HEK293T (cell line): ENCODE measurements around the gene TPI1.

Experiments used
- CTCF ChIA-PET: fragments of 350-600 bp; formaldehyde crosslinking; extraction: SDS; loops from one replicate; lab custom pipeline; 2021; ENCODE audit warnings: antibody characterized with exemption, inconsistent platforms; lab: Yijun Ruan, JAX
- POLR2A ChIA-PET: fragments of 350-600 bp; formaldehyde crosslinking; extraction: SDS; loops from one replicate; lab custom pipeline; 2020; ENCODE audit warnings: antibody characterized with exemption, inconsistent platforms; lab: Yijun Ruan, JAX
- DNase-seq: peaks from one replicate; pipeline ENCODE4 v3.0.0; 2012; ENCODE audit warnings: mixed read lengths; ENCODE audit errors: extremely low spot score
- ARNT ChIP-seq: fragments of 450-650 bp; IDR thresholded peaks from 2 replicates; pipeline ENCODE4 v1.6.1; 2017; ENCODE audit warnings: mild to moderate bottlenecking
- BHLHE40 ChIP-seq: fragments of 450-650 bp; IDR thresholded peaks from 2 replicates; pipeline ENCODE4 v1.6.1; 2016; ENCODE audit warnings: mild to moderate bottlenecking, moderate library complexity, borderline replicate concordance
- CTBP1 ChIP-seq: fragments of 450-650 bp; IDR thresholded peaks from 2 replicates; pipeline ENCODE4 v1.6.1; 2016; ENCODE audit warnings: borderline replicate concordance
- ELF4 ChIP-seq: fragments of 450-650 bp; IDR thresholded peaks from 2 replicates; pipeline ENCODE4 v1.6.1; 2017; ENCODE audit warnings: antibody characterized with exemption
- FOXA1 ChIP-seq: fragments of 450-650 bp; IDR thresholded peaks from 2 replicates; pipeline ENCODE4 v1.6.1; 2016; ENCODE audit warnings: mild to moderate bottlenecking
- FOXK2 ChIP-seq: fragments of 450-650 bp; IDR thresholded peaks from 2 replicates; pipeline ENCODE4 v1.6.1; 2016; ENCODE audit warnings: mild to moderate bottlenecking
- FOXM1 ChIP-seq: fragments of 450-650 bp; IDR thresholded peaks from 2 replicates; pipeline ENCODE4 v1.6.1; 2017; ENCODE audit warnings: mild to moderate bottlenecking, borderline replicate concordance
- HDGF ChIP-seq: fragments of 450-650 bp; IDR thresholded peaks from 2 replicates; pipeline ENCODE4 v1.6.1; 2017; ENCODE audit warnings: antibody characterized with exemption, borderline replicate concordance
- L3MBTL2 ChIP-seq: fragments of 450-650 bp; conservative IDR thresholded peaks from 2 replicates; pipeline ENCODE4 v1.6.1; 2016; ENCODE audit warnings: mild to moderate bottlenecking
- LEF1 ChIP-seq: fragments of 450-650 bp; IDR thresholded peaks from 2 replicates; pipeline ENCODE4 v1.6.1; 2017; ENCODE audit warnings: mild to moderate bottlenecking, borderline replicate concordance
- NFRKB ChIP-seq: fragments of 450-650 bp; IDR thresholded peaks from 2 replicates; pipeline ENCODE4 v1.6.1; 2016; ENCODE audit warnings: mild to moderate bottlenecking, moderate library complexity
- SP1 ChIP-seq: fragments of 450-650 bp; IDR thresholded peaks from 2 replicates; pipeline ENCODE4 v1.6.1; 2017
- SUZ12 ChIP-seq: fragments of 450-650 bp; IDR thresholded peaks from 2 replicates; pipeline ENCODE4 v1.6.1; 2016; ENCODE audit warnings: mild to moderate bottlenecking
- TARDBP ChIP-seq: fragments of 450-650 bp; IDR thresholded peaks from 2 replicates; pipeline ENCODE4 v1.6.1; 2016
- ZNF384 ChIP-seq: fragments of 450-650 bp; IDR thresholded peaks from 2 replicates; pipeline ENCODE4 v1.6.1; 2016
- TF ChIP-seq, protein P1 (sequence below): fragments of 450-650 bp; IDR thresholded peaks from 2 replicates; pipeline ENCODE4 v1.6.1; 2016

The TPI1 gene

DNA sequence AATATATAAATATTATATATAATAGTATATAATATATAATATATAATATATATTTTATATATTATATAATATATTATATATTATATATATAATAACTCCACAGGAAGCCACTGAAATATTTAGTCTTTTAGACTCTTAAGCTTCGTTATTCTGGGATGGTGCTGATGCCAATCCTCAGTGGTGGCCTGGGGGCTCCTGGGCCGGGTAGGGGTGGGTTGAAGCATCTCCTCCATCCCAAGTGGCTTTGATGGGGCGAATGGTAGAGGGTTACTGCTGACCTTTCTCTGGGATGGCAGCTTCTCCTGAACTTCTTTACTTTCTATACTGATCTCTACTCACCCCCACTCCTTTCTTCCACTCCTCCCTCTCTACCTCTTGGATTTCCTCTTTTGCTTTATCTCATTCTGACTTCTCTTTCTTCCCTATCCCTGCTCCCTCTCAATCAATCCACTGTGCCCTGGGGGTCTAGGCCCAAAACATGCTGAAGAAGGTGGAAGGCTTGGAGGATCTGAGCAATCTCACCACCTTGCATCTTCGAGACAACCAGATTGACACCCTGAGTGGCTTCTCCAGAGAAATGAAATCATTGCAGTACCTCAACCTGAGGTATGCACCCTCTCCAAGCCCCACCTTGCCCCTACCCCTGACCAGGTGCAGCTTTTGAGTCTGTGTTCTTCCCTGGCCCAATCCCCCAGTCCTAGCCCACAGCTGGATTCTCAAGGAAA is 42.3 kb downstream of the TPI1 start:
- no peak for DNase-seq
- ChIA-PET CTCF (interaction anchor here (1.0 to 3.4 kb wide), 3 partner anchors 15 to 37 kb away, joined by 3 to 11 read pairs (median 5); partner anchors contain the start of gene SPSB2), POLR2A (interaction anchor here (1.5 to 4.3 kb wide), 2 partner anchors 17 to 18 kb away, joined by 4 to 23 read pairs; no protein-coding TSS in a partner anchor)
- TF ChIP-seq ARNT (no peak), FOXK2 (no peak), LEF1 (no peak)

DNA sequence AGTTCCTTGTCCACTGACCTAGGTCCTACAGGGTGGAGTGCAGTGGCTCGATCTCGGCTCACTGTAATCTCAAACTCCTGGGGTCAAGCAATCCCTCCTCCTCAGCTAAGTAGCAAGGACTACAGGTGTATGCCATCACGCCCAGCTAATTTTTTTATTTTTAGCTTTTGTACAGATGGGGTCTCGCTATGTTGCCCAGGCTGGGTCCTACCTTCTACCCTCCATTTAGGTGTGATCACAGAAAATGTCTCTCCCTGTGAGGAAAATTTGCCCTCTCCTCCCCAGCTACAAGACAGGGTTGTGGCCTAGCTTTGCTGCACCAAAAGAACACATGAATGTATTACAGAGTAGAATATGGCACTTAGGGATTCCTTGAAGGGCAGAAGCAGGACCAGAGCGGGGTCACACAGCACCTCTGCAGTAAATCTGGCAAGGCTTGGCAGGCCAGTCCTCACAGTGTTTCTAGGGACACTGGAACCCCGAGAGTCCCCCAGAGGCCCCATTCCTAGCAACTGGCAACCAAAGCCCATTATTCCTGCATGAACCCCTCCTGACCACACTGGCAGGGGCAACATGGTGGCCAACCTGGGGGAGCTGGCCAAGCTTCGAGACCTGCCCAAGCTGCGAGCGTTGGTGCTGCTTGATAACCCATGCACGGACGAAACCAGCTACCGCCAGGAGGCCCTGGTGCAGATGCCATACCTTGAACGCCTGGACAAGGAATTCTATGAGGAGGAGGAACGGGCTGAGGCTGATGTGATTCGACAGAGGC is 45.0 kb downstream of the TPI1 start:
- ChIA-PET CTCF (interaction anchor here (0.6 to 3.4 kb wide), 4 partner anchors 21 to 201 kb away, joined by 3 to 11 read pairs (median 4); partner anchors contain the start of gene SPSB2), POLR2A (interaction anchor here (0.9 to 3.7 kb wide), 12 partner anchors 9 to 49 kb away, joined by 3 to 26 read pairs (median 4); partner anchors contain the start of genes C12orf57, RNU7-1 and SPSB2)
- TF ChIP-seq SUZ12 (no peak), ZNF384 (no peak), HDGF (no peak), CTBP1 (no peak), L3MBTL2 (no peak), TARDBP (no peak)
- no peak for DNase-seq

DNA sequence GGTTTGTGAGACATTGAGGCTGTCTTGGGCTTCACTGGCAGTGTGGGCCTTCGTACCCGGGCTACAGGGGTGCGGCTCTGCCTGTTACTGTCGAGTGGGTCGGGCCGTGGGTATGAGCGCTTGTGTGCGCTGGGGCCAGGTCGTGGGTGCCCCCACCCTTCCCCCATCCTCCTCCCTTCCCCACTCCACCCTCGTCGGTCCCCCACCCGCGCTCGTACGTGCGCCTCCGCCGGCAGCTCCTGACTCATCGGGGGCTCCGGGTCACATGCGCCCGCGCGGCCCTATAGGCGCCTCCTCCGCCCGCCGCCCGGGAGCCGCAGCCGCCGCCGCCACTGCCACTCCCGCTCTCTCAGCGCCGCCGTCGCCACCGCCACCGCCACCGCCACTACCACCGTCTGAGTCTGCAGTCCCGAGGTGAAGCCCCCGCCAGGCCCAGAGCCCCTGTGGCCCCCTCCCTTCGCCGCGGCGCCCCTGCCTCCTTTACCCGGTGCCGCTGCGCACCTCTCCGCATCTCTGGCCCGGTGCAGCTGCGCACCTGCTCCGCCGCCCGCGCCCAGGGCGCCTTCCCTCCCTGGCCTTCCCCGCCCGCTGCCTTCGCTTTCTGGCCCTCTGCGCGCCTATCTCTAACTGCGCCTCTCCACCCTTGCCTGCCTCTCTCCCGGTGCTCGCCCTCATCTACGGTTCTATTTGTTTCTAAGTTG is 47.1 kb downstream of the TPI1 start, which contains the start of gene ENO2:
Gene ENO2 (plus strand): TSS at position 335 of the 701 bp plus-strand sequence. CDS start 1,253 bp downstream, outside the sequence.
- CTCF ChIA-PET = interaction anchor here (0.7 to 1.2 kb wide), 5 partner anchors 10 to 45 kb away, joined by 3 to 4 read pairs (median 4); partner anchors contain the start of gene SPSB2
- POLR2A ChIA-PET = interaction anchor here (0.6 to 4.1 kb wide), 11 partner anchors 10 to 149 kb away, joined by 3 to 33 read pairs (median 6); partner anchors contain the start of genes ATN1, C12orf57, LRRC23 and PTMS
- DNase-seq = no peak
- TF ChIP-seq HDGF (no peak), BHLHE40 (no peak), ZNF384 (no peak), NFRKB (no peak), L3MBTL2 (peak; percentile 49; the same call in 1 of the 2 replicates), ELF4 (no peak), TARDBP (no peak), CTBP1 (0 out of 2 replicates have a peak, but pooled peaks have one; percentile 52), LEF1 (no peak)
- TF ChIP-seq, protein P1, sequence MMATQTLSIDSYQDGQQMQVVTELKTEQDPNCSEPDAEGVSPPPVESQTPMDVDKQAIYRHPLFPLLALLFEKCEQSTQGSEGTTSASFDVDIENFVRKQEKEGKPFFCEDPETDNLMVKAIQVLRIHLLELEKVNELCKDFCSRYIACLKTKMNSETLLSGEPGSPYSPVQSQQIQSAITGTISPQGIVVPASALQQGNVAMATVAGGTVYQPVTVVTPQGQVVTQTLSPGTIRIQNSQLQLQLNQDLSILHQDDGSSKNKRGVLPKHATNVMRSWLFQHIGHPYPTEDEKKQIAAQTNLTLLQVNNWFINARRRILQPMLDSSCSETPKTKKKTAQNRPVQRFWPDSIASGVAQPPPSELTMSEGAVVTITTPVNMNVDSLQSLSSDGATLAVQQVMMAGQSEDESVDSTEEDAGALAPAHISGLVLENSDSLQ = no peak

DNA sequence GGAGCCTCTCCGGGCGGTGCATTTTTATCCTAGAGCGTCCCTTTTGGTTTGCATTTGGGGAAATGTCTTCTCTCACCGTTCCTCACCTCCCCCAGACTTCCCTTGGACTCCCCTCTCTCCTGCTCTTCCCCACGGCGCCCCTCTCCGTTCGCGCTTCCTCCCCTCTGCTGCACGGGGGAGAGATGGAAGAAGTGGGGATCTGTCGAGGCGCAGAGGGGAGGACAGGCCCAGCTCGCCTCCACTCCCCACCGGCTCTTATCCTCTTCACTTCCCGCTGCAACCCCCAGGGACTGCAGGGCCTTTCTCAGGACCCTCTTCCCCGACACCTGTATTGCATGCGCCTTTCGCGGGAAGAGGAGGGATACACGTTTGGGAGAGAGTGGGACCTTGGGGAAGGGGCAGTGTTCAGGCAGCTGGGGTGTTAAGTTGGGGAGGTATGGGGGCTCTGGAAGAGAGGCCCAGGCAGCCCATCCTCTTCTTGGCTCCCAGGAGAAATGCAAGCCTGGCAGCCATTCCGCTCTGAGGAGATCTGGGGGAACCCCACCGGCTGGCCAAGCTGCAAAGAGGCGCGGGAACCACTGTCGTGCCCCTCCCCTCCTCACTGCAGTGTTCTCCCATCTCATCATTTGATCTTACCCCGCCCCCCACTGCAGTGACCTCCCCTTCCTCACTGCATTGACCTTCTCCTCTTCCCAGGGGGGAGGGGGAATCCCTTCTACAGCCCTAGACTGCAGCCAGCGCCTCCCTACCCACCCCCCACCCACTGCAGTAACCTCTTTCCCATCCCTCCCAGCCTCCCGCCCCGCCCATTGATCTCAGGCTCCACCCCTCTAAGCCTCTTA is 47.8 kb downstream of the TPI1 start:
- DNase-seq = no peak
- ChIA-PET CTCF (interaction anchor here (0.9 to 1.2 kb wide), 2 partner anchors 43 to 46 kb away, joined by 3 to 4 read pairs; no protein-coding TSS in a partner anchor), POLR2A (interaction anchor here (1.0 to 4.1 kb wide), 7 partner anchors 10 to 53 kb away, joined by 3 to 33 read pairs (median 12); partner anchors contain the start of genes ATN1, C12orf57, LRRC23 and RNU7-1)
- TF ChIP-seq FOXK2 (no peak), FOXM1 (no peak), L3MBTL2 (0 out of 2 replicates have a peak, but pooled peaks have one; percentile 6)
- TF ChIP-seq, protein P1 = no peak

DNA sequence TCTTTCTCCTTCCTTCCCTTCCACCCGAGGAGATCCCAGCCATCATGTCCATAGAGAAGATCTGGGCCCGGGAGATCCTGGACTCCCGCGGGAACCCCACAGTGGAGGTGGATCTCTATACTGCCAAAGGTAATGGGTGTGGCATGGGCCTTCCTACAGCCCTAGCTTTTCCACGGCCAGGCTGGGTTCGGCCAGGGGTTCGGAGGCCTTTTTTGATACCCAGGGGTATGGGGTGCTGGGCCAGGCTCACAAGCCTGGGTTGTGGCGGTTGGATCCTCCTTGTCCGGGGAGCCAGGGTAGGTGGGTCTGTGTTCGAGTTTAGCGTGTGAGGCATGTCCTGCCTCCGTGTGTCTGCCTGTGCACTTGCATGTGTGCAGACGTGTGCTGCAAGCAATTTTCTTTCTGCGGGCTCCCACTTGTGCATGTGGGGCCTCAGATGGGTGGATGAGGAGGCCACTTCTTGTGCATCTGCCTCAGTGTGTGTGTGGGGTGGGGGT is 48.5 kb downstream of the TPI1 start:
- DNase-seq = no peak
- TF ChIP-seq ARNT (no peak), NFRKB (no peak), LEF1 (no peak), HDGF (no peak), SP1 (no peak), FOXK2 (no peak), ELF4 (no peak), FOXA1 (no peak), ZNF384 (no peak), TARDBP (no peak), BHLHE40 (no peak), L3MBTL2 (no peak), SUZ12 (no peak), CTBP1 (no peak), FOXM1 (no peak)
- TF ChIP-seq, protein P1 = no peak
- ChIA-PET POLR2A (interaction anchor here (1.1 to 4.1 kb wide), 6 partner anchors 10 to 52 kb away, joined by 3 to 33 read pairs (median 10); partner anchors contain the start of genes ATN1, C12orf57, LRRC23 and RNU7-1), CTCF (interaction anchor here (1.2 kb wide), 1 partner anchor 47 kb away, joined by 4 read pairs; no protein-coding TSS in a partner anchor)
